ENCODE measurements around the gene ARSI.

- no peak for TF ChIP-seq POLR2AphosphoS5 (IDR thresholded peaks at IDR 0.05)
- TF ChIP-seq CTCF (IDR thresholded peaks at IDR 0.05): no peak
- TF ChIP-seq POLR2A (IDR thresholded peaks at IDR 0.05): no peak
Measured at GRCh38 chr5:150341989-150342388, 39.3 kb upstream of the ARSI start.
